ENCODE results near the gene VAMP5. TPM values are rescaled to one million over a fixed set of nuclear protein-coding genes. Genes with fewer than 3 reads are reported as not detected.

Gene VAMP5
- total and polyA plus RNA-seq, 2 experiments from 2014 or later: 0.87 to 7.8 TPM

DNA sequence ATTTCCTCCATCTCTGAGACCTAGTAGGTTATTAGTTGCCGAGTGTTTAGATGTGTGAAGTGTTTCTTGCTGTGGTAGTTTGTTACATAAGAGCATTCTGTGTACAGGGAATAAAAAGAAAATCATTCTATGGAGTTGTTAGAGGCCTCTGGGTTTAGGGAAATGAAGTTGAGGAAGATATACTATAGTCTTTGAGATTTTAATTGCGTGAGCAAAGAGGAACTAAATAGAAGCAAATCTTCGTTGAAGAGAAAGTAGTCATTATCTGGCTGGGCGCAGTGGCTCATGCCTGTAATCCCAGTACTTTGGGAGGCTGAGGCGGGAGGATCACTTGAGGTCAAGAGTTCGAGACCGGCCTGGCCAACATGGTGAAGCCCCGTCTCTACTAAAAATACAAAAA is 50.8 kb downstream of the VAMP5 start:
- Histone ChIP-seq H4K20me1 (replicated peaks; ENCODE audit: insufficient read depth) (peaks cover 22% of the 10 kb centered on the region), H3K4me1 (ENCODE audit: insufficient read depth) (no peaks in the 10 kb centered on the region), H3K27ac (ENCODE audit: low read depth) (no peak overlapping the region), H2AFZ (no peak overlapping the region), H3F3A (replicated peaks; ENCODE audit: low read depth) (peaks cover 11% of the 10 kb centered on the region), H3K9me2 (ENCODE audit: insufficient read depth) (no peaks in the 10 kb centered on the region), H3K4me2 (no peak overlapping the region), H3K36me3 (ENCODE audit: insufficient read depth) (peaks cover 70% of the 10 kb centered on the region), H3K79me2 (replicated peaks; ENCODE audit: insufficient read depth) (0 out of 2 replicates have a peak, but pooled peaks cover 5% of the 10 kb centered on the region), H3K4me3 (no peak overlapping the region), H3K27me3 (ENCODE audit: insufficient read depth) (no peaks in the 10 kb centered on the region)
- no peak overlapping the region for H3K4me3 Mint-ChIP-seq
- no peak overlapping the region for H3K27ac Mint-ChIP-seq
- no peak for DNase-seq (ENCODE audit: low spot score)
- no peaks in the 10 kb centered on the region for H3K4me1 Mint-ChIP-seq
- H3K9me3 Mint-ChIP-seq: no peaks in the 10 kb centered on the region
- TF ChIP-seq ZNF331 (CRISPR knock-in tag; IDR thresholded peaks at IDR 0.05; ENCODE audit: low read depth) (no peak), EZH2phosphoT487 (IDR thresholded peaks at IDR 0.05; ENCODE audit: unreplicated experiment) (no peak), JUNB (IDR thresholded peaks at IDR 0.05; ENCODE audit: unreplicated experiment) (no peak), CREB1 (CRISPR knock-in tag; IDR thresholded peaks at IDR 0.05; ENCODE audit: low read depth) (no peak)
- no peak for ATAC-seq
- peaks cover 91% of the 10 kb centered on the region for H3K36me3 Mint-ChIP-seq (ENCODE audit: low read depth)
- H3K27me3 Mint-ChIP-seq (ENCODE audit: insufficient read depth, low read depth, poor library complexity): no peaks in the 10 kb centered on the region

- peaks cover 11% of the 10 kb centered on the region for H3F3A ChIP-seq (replicated peaks; ENCODE audit: low read depth)
- Mint-ChIP-seq H3K9me3 (no peaks in the 10 kb centered on the region), H3K4me3 (no peak overlapping the region), H3K27me3 (ENCODE audit: insufficient read depth, low read depth, poor library complexity) (no peaks in the 10 kb centered on the region), H3K36me3 (ENCODE audit: low read depth) (peaks cover 91% of the 10 kb centered on the region), H3K4me1 (no peaks in the 10 kb centered on the region), H3K27ac (no peak overlapping the region)
- no peak overlapping the region for H3K27ac ChIP-seq (ENCODE audit: low read depth)
- no peak overlapping the region for H2AFZ ChIP-seq
- DNase-seq (ENCODE audit: low spot score): no peak
- 0 out of 2 replicates have a peak, but pooled peaks cover 2% of the 10 kb centered on the region for H3K79me2 ChIP-seq (replicated peaks; ENCODE audit: insufficient read depth)
- H3K4me3 ChIP-seq: no peak overlapping the region
- no peaks in the 10 kb centered on the region for H3K4me1 ChIP-seq (ENCODE audit: insufficient read depth)
- H3K27me3 ChIP-seq (ENCODE audit: insufficient read depth): no peaks in the 10 kb centered on the region
- TF ChIP-seq REST (IDR thresholded peaks at IDR 0.05; ENCODE audit: unreplicated experiment): no peak
- no peak for TF ChIP-seq EZH2 (IDR thresholded peaks at IDR 0.05; ENCODE audit: low read depth, unreplicated experiment)
- TF ChIP-seq, protein P1, sequence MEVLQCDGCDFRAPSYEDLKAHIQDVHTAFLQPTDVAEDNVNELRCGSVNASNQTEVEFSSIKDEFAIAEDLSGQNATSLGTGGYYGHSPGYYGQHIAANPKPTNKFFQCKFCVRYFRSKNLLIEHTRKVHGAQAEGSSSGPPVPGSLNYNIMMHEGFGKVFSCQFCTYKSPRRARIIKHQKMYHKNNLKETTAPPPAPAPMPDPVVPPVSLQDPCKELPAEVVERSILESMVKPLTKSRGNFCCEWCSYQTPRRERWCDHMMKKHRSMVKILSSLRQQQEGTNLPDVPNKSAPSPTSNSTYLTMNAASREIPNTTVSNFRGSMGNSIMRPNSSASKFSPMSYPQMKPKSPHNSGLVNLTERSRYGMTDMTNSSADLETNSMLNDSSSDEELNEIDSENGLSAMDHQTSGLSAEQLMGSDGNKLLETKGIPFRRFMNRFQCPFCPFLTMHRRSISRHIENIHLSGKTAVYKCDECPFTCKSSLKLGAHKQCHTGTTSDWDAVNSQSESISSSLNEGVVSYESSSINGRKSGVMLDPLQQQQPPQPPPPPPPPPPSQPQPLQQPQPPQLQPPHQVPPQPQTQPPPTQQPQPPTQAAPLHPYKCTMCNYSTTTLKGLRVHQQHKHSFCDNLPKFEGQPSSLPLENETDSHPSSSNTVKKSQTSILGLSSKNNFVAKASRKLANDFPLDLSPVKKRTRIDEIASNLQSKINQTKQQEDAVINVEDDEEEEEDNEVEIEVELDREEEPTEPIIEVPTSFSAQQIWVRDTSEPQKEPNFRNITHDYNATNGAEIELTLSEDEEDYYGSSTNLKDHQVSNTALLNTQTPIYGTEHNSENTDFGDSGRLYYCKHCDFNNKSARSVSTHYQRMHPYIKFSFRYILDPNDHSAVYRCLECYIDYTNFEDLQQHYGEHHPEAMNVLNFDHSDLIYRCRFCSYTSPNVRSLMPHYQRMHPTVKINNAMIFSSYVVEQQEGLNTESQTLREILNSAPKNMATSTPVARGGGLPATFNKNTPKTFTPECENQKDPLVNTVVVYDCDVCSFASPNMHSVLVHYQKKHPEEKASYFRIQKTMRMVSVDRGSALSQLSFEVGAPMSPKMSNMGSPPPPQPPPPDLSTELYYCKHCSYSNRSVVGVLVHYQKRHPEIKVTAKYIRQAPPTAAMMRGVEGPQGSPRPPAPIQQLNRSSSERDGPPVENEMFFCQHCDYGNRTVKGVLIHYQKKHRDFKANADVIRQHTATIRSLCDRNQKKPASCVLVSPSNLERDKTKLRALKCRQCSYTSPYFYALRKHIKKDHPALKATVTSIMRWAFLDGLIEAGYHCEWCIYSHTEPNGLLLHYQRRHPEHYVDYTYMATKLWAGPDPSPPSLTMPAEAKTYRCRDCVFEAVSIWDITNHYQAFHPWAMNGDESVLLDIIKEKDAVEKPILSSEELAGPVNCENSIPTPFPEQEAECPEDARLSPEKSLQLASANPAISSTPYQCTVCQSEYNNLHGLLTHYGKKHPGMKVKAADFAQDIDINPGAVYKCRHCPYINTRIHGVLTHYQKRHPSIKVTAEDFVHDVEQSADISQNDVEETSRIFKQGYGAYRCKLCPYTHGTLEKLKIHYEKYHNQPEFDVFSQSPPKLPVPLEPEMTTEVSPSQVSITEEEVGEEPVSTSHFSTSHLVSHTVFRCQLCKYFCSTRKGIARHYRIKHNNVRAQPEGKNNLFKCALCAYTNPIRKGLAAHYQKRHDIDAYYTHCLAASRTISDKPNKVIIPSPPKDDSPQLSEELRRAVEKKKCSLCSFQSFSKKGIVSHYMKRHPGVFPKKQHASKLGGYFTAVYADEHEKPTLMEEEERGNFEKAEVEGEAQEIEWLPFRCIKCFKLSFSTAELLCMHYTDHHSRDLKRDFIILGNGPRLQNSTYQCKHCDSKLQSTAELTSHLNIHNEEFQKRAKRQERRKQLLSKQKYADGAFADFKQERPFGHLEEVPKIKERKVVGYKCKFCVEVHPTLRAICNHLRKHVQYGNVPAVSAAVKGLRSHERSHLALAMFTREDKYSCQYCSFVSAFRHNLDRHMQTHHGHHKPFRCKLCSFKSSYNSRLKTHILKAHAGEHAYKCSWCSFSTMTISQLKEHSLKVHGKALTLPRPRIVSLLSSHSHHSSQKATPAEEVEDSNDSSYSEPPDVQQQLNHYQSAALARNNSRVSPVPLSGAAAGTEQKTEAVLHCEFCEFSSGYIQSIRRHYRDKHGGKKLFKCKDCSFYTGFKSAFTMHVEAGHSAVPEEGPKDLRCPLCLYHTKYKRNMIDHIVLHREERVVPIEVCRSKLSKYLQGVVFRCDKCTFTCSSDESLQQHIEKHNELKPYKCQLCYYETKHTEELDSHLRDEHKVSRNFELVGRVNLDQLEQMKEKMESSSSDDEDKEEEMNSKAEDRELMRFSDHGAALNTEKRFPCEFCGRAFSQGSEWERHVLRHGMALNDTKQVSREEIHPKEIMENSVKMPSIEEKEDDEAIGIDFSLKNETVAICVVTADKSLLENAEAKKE (CRISPR knock-in tag; IDR thresholded peaks at IDR 0.05): no peak
- no peak for TF ChIP-seq ZNF114 (CRISPR knock-in tag; IDR thresholded peaks at IDR 0.05)
- no peak for TF ChIP-seq CREB1 (CRISPR knock-in tag; IDR thresholded peaks at IDR 0.05; ENCODE audit: low read depth)
- ATAC-seq: no peak
- H3K9me2 ChIP-seq (ENCODE audit: insufficient read depth): no peaks in the 10 kb centered on the region
- no peak overlapping the region for H3K4me2 ChIP-seq
- H4K20me1 ChIP-seq (replicated peaks; ENCODE audit: insufficient read depth): peaks cover 22% of the 10 kb centered on the region
- H3K36me3 ChIP-seq (ENCODE audit: insufficient read depth): peaks cover 69% of the 10 kb centered on the region
Measured at GRCh38 chr2:85635636-85636035, 51.4 kb downstream of the VAMP5 start.

Data from GM23338 (cell line).